Measurements from ENCODE around the gene FOXJ3.

DNA sequence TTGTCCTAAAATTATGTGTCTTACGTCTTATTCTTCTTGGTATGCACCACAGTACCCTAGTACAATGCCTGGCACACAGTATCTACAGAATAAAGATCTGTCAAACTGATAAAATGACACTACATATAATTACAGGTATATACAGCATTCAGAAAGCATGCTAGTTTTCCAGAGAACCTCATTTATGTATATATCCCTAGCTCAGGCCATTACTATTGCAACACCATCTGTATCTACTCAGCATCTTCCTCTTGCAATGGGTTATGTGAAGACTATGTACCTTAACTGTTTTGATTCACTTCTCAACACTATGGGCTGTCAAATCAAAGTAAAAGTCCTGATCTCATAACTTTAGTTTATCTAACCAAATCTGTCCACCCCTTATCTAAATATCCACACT is 112.0 kb downstream of the FOXJ3 start:
- no peak for TF ChIP-seq EP300 (IDR thresholded peaks at IDR 0.05)
- TF ChIP-seq, protein P1, sequence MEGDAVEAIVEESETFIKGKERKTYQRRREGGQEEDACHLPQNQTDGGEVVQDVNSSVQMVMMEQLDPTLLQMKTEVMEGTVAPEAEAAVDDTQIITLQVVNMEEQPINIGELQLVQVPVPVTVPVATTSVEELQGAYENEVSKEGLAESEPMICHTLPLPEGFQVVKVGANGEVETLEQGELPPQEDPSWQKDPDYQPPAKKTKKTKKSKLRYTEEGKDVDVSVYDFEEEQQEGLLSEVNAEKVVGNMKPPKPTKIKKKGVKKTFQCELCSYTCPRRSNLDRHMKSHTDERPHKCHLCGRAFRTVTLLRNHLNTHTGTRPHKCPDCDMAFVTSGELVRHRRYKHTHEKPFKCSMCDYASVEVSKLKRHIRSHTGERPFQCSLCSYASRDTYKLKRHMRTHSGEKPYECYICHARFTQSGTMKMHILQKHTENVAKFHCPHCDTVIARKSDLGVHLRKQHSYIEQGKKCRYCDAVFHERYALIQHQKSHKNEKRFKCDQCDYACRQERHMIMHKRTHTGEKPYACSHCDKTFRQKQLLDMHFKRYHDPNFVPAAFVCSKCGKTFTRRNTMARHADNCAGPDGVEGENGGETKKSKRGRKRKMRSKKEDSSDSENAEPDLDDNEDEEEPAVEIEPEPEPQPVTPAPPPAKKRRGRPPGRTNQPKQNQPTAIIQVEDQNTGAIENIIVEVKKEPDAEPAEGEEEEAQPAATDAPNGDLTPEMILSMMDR (IDR thresholded peaks at IDR 0.05), result no peak
- TF ChIP-seq POLR2A (IDR thresholded peaks at IDR 0.05; ENCODE audit: low read depth), result no peak
- no peak for TF ChIP-seq POLR2AphosphoS5 (IDR thresholded peaks at IDR 0.05)

Data from esophagus muscularis mucosa (tissue), 4 donors.